ENCODE results near the gene SELP.
"Not testable (repeated sequence)": the region's sequence is repeated elsewhere in the genome, so short reads cannot be mapped to it uniquely, and the experiment has no call there.

- TF ChIP-seq POLR2A (IDR thresholded peaks at IDR 0.05; ENCODE audit: low read length); GATA1 (IDR thresholded peaks at IDR 0.05; ENCODE audit: low read depth, low read length): not testable (repeated sequence)
These were observed 32.8 kb upstream of the SELP start for GRCh38 chr1:169662680-169663079.

All from erythroblast (primary cell).